ENCODE results near the gene MB.
"Not testable (repeated sequence)": the region's sequence is repeated elsewhere in the genome, so short reads cannot be mapped to it uniquely, and the experiment has no call there.

The MB gene

DNA sequence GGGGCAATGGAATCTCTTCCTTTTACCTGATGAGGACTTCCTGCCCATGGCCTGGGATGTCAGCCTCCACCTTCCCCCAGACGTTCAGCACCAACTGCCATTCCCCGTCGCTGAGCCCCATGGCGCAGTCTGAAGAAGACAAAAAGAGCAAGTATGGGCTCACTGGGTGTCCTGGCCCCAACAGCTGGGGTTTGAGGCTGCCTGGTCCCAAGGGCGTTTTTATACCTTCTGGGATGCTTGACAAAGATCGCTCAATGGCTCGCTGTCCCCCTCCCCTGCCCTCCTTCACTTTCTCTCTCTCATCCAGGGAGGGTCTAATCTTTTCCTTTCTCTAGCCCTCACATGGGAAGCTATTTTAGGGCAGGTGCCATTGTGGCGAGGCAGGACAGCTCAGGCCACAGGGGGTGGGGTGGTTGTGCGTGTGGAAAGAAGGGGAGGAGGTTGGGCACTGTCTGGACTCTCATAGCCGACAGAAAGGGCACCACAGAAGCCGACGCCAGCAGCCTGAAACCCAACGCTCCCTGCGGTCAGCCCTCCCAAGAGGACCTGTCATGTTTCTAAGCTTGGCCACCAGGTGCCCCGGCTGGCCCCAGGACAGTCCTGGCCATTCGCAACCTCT is at the start of gene MB:
MB (minus strand) TSS at position 193 of the 619 bp plus-strand sequence; CDS start at position 121, 72 bp downstream.
- TF ChIP-seq CTCF (IDR thresholded peaks at IDR 0.05; ENCODE audit: low read depth, low read length) = no peak
- H3K4me3 ChIP-seq (ENCODE audit: low read depth, low read length) = no peak within 1 kb of the TSS
- no peak for DNase-seq (ENCODE audit: low read depth, low spot score)
- in situ Hi-C loops (cut with HindIII; ENCODE audit: low sequenced_read_pairs) = no loop called here

- H3K4me3 ChIP-seq (ENCODE audit: low read depth, low read length); DNase-seq (ENCODE audit: low read depth, low spot score); in situ Hi-C loops (cut with HindIII; ENCODE audit: low sequenced_read_pairs): not testable (repeated sequence)
Observed at GRCh38 chr22:35666699-35667098, 49.6 kb upstream of the MB start.

- in situ Hi-C loops (cut with HindIII; ENCODE audit: low sequenced_read_pairs) = no loop called here
- no peak overlapping the region for H3K4me3 ChIP-seq (ENCODE audit: low read depth, low read length)
- no peak for TF ChIP-seq CTCF (IDR thresholded peaks at IDR 0.05; ENCODE audit: low read depth, low read length)
- peak; percentile 22 for DNase-seq (ENCODE audit: low read depth, low spot score)
Observed at GRCh38 chr22:35664955-35665587, 47.9 kb upstream of the MB start.

DNA sequence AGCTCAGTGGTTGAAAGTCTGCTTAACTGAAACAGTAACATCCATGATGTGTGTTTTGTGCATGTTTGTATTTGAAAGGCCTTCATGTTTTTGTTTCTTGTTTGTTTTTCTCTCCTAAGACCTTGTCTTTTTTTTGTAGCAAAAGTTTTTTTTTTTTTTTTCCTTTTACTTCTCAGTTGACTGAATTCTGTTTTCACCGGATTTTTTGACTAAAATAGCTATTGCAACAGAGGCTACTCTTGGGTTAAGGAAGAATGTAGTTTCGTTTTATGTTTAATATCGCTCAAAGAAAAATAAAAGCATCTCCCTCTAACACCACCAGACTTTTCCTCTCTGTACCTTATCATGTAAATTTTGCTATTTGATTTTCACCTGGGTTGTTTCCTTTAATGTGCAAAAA is 46.2 kb upstream of the MB start:
- H3K4me3 ChIP-seq (ENCODE audit: low read depth, low read length) = no peak overlapping the region
- TF ChIP-seq CTCF (IDR thresholded peaks at IDR 0.05; ENCODE audit: low read depth, low read length) = no peak
- no peak for DNase-seq (ENCODE audit: low read depth, low spot score)
- in situ Hi-C loops (cut with HindIII; ENCODE audit: low sequenced_read_pairs) = no loop called here

DNA sequence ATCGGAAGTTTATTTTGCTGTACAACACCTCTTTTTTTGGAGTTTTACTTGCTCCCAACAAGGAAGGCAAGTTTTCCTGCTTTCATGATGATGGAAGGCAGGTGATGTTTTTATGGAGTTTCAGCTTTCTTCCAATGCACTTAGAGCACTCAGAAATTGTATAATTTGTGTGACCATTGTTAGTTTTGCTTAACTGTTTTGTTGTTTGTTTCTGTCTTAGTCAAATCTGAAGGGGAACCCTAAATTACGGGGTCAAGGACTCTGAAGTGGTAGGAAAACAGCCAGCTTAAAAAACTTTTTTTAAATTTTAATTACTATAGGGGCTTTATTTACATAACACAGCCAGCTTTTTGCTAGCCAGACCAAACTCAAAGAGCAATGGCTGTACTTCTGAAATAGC is 45.8 kb upstream of the MB start:
- in situ Hi-C loops (cut with HindIII; ENCODE audit: low sequenced_read_pairs) = no loop called here
- no peak overlapping the region for H3K4me3 ChIP-seq (ENCODE audit: low read depth, low read length)
- DNase-seq (ENCODE audit: low read depth, low spot score) = no peak
- no peak for TF ChIP-seq CTCF (IDR thresholded peaks at IDR 0.05; ENCODE audit: low read depth, low read length)

DNA sequence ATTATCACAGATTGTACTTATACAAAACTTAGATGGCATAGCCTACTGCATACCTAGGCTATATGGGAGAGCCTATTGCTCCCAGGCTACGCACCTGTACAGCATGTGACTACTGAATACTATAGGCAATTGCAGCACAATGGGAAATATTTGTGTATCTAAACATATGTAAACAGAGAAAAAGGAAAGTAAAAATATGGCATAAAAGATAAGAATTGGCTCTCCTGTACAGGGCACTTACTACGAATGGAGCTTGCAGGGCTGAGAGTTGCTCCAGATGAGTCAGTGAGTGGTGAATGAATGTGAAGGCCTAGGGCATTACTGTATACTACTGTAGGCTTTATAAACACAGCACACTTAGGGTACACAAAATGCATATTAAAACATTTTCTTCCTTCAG is 44.3 kb upstream of the MB start:
- no peak overlapping the region for H3K4me3 ChIP-seq (ENCODE audit: low read depth, low read length)
- in situ Hi-C loops (cut with HindIII; ENCODE audit: low sequenced_read_pairs) = no loop called here
- TF ChIP-seq CTCF (IDR thresholded peaks at IDR 0.05; ENCODE audit: low read depth, low read length) = no peak
- peak; percentile 11 for DNase-seq (ENCODE audit: low read depth, low spot score)

- no peak overlapping the region for H3K4me3 ChIP-seq (ENCODE audit: low read depth, low read length)
- in situ Hi-C loops (cut with HindIII; ENCODE audit: low sequenced_read_pairs) = no loop called here
- no peak for TF ChIP-seq CTCF (IDR thresholded peaks at IDR 0.05; ENCODE audit: low read depth, low read length)
- DNase-seq (ENCODE audit: low read depth, low spot score) = peak; percentile 25
Observed at GRCh38 chr22:35660291-35661127, 43.4 kb upstream of the MB start.

All from astrocyte of the spinal cord (primary cell).